ENCODE data around the gene TRAP1. TPM values are rescaled to one million over a fixed set of nuclear protein-coding genes. Genes with fewer than 3 reads are reported as not detected.

The TRAP1 gene
- polyA plus RNA-seq, 3 donors, result 22.8 to 54.0 (median 22.9) TPM

DNA sequence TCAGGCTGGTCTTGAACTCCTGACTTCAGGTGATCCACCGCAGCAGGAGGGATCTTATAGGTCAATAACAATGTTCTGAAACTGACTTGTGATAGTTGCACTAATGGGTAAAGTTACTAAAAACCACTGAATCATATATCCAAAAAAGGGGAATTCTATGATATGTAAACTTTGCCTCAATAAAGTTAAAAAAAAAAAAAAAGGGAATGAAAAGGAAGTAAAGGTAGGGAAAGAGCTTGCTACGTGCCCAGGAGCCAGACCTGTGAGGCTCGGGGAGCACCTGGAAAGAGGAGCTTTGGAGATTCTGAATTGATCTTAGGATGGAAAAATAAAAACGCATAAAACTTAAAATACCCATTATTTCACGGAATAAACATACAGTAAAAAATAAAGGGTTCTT, 20.8 kb upstream of the TRAP1 start:
- Histone ChIP-seq H3K27me3 (ENCODE audit: control insufficient read depth in 2 of 2, insufficient read depth in 2 of 2, low read length in 2 of 2) (no peaks in the 10 kb centered on the region), H3K9ac (ENCODE audit: insufficient read depth, low read length, poor library complexity, severe bottlenecking) (no peak overlapping the region), H3K4me1 (ENCODE audit: control insufficient read depth in 1 of 2, insufficient read depth in 2 of 2, low read length in 2 of 2) (no peaks in the 10 kb centered on the region), H3K4me3 (replicated peaks in 1 of 3; ENCODE audit: low read depth in 2 of 3, low read length in 3 of 3) (no peak overlapping the region), H3K4me2 (replicated peaks; ENCODE audit: extremely low read depth, low read length, poor library complexity, severe bottlenecking) (no peak overlapping the region), H3K27ac (ENCODE audit: low read depth in 1 of 2, low read length in 2 of 2) (no peak overlapping the region), H2AFZ (ENCODE audit: insufficient read depth, low read depth, low read length, poor library complexity, severe bottlenecking) (no peak overlapping the region), H3K9me3 (replicated peaks in 1 of 2; ENCODE audit: control insufficient read depth in 1 of 2, insufficient read depth in 1 of 2, low read length in 2 of 2) (no peaks in the 10 kb centered on the region), H3K79me2 (ENCODE audit: insufficient read depth, low read length) (peaks cover 4% of the 10 kb centered on the region), H4K20me1 (ENCODE audit: insufficient read depth, low read length) (peaks cover 95% of the 10 kb centered on the region), H3K36me3 (replicated peaks in 1 of 2; ENCODE audit: control insufficient read depth in 1 of 2, insufficient read depth in 2 of 2, low read length in 2 of 2) (peaks cover 91 to 100% of the 10 kb centered on the region in 2 donors)
- no CpG with 5 or more reads among the region's 5 CpGs for WGBS (ENCODE audit: insufficient coverage)
- peaks cover 87 to 100% of the 10 kb centered on the region in 2 donors for H3K36me3 Mint-ChIP-seq
- no peak for DNase-seq
- TF ChIP-seq CTCF (IDR thresholded peaks at IDR 0.05), result no peak
- H3K9me3 Mint-ChIP-seq, result peaks cover 0 to 1% (median 0%) of the 10 kb centered on the region in 7 donors
- H3K27ac Mint-ChIP-seq, result no peak overlapping the region
- no peaks in the 10 kb centered on the region for H3K4me1 Mint-ChIP-seq
- intact Hi-C loops (cut with micrococcal nuclease), result no loop called here
- peaks cover 0 to 3% (median 0%) of the 10 kb centered on the region in 3 donors for H3K27me3 Mint-ChIP-seq (ENCODE audit: low read depth in 3 of 3)
- H3K4me3 Mint-ChIP-seq, result no peak overlapping the region

GRCh38 chr16:3737181-3737580, 19.9 kb upstream of the TRAP1 start:
- Mint-ChIP-seq H3K27ac (peak overlapping the region in 1 of 7 donors; percentile 0), H3K4me3 (no peak overlapping the region), H3K4me1 (no peaks in the 10 kb centered on the region), H3K27me3 (ENCODE audit: low read depth in 3 of 3) (peaks cover 0 to 3% (median 0%) of the 10 kb centered on the region in 3 donors), H3K36me3 (peaks cover 86 to 100% of the 10 kb centered on the region in 2 donors), H3K9me3 (peaks cover 0 to 1% (median 0%) of the 10 kb centered on the region in 7 donors)
- no peak for DNase-seq
- no peak overlapping the region for H2AFZ ChIP-seq (ENCODE audit: insufficient read depth, low read depth, low read length, poor library complexity, severe bottlenecking)
- peaks cover 4% of the 10 kb centered on the region for H3K79me2 ChIP-seq (ENCODE audit: insufficient read depth, low read length)
- no peak overlapping the region for H3K27ac ChIP-seq (ENCODE audit: low read depth in 1 of 2, low read length in 2 of 2)
- TF ChIP-seq CTCF (IDR thresholded peaks at IDR 0.05), result no peak
- H3K36me3 ChIP-seq (replicated peaks in 1 of 2; ENCODE audit: control insufficient read depth in 1 of 2, insufficient read depth in 2 of 2, low read length in 2 of 2), result peaks cover 84 to 100% of the 10 kb centered on the region in 2 donors
- intact Hi-C loops (cut with micrococcal nuclease), result no loop called here
- no peaks in the 10 kb centered on the region for H3K9me3 ChIP-seq (replicated peaks in 1 of 2; ENCODE audit: control insufficient read depth in 1 of 2, insufficient read depth in 1 of 2, low read length in 2 of 2)
- H3K9ac ChIP-seq (ENCODE audit: insufficient read depth, low read length, poor library complexity, severe bottlenecking), result no peak overlapping the region
- H3K4me3 ChIP-seq (replicated peaks in 1 of 3; ENCODE audit: low read depth in 2 of 3, low read length in 3 of 3), result no peak overlapping the region
- no peaks in the 10 kb centered on the region for H3K27me3 ChIP-seq (ENCODE audit: control insufficient read depth in 2 of 2, insufficient read depth in 2 of 2, low read length in 2 of 2)
- H4K20me1 ChIP-seq (ENCODE audit: insufficient read depth, low read length), result peaks cover 95% of the 10 kb centered on the region
- WGBS (ENCODE audit: insufficient coverage), result 91% methylated on average over 7 of the region's 8 CpGs
- H3K4me1 ChIP-seq (ENCODE audit: control insufficient read depth in 1 of 2, insufficient read depth in 2 of 2, low read length in 2 of 2), result no peaks in the 10 kb centered on the region
- H3K4me2 ChIP-seq (replicated peaks; ENCODE audit: extremely low read depth, low read length, poor library complexity, severe bottlenecking), result no peak overlapping the region

All from CD14-positive monocyte (primary cell).